GM12891 (cell line): ENCODE results near the gene CLDN7.

Source experiments
- POLR2A ChIP-seq: IDR thresholded peaks from 2 replicates; pipeline ENCODE4 v1.6.1; 2011; ENCODE audit warnings: low read depth, low read length, control low read depth
- POLR2AphosphoS5 ChIP-seq: IDR thresholded peaks from 2 replicates; pipeline ENCODE4 v1.6.1; 2011; ENCODE audit warnings: low read depth, low read length, control low read depth
- POU2F2 ChIP-seq: IDR thresholded peaks from 2 replicates; pipeline ENCODE4 v1.6.1; 2011; ENCODE audit warnings: low read depth, mild to moderate bottlenecking, control low read depth, low read length, moderate library complexity
- SPI1 ChIP-seq: IDR thresholded peaks from 2 replicates; pipeline ENCODE4 v1.6.1; 2011; ENCODE audit warnings: low read depth, low read length, control low read depth

DNA sequence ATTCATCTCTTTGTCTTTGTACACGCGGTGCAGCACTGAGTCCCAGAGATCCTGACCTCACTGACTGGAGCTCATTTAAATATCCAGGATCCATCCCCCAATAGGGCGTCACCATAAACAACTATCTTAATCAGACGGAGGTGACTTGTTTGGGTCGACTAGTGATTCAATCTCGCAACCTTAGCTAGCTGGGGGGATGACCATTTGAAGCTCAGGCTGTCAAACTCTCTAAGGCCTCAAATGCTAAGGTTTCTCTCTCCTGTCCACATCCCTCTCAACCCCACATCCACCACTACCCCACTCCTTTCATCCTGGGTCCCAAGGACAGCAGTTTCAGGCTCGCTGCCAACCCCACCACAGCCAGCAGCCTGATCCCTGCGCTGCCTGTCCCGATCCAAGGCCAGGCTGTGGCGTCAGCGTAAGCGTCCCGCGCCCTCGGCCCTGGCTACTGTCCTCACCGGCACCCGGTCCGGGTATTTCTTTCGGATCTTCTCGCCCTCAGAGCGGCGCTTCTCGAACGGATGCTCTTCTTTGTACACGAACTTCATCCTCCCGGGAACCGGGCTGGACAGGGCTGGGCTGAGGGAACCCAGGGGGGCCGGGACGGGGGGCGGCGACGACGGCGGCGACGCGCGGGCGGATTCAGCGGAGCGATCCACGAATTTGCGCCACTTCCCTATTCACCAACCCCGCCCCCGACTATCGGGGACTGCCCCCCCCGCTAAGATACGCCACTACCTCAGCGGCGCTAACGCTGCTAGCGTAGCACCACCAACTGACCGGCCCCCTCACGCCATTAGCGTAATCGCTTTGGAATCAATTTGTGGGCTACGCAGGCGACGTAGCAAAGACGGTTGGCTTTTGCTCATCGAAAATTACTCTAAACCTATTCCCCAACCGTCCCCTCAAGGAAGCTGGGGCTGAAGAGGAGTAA, 20.2 kb downstream of the CLDN7 start, which contains the start of gene GABARAP:
- TF ChIP-seq POLR2AphosphoS5 = 0 out of 2 replicates have a peak, but pooled peaks have one; percentile 28
- no peak for TF ChIP-seq POLR2A
- 0 out of 2 replicates have a peak, but pooled peaks have one; percentile 24 for TF ChIP-seq POU2F2
- peak; percentile 89 for TF ChIP-seq SPI1
